ENCODE measurements around the gene ADGRD1.

DNA sequence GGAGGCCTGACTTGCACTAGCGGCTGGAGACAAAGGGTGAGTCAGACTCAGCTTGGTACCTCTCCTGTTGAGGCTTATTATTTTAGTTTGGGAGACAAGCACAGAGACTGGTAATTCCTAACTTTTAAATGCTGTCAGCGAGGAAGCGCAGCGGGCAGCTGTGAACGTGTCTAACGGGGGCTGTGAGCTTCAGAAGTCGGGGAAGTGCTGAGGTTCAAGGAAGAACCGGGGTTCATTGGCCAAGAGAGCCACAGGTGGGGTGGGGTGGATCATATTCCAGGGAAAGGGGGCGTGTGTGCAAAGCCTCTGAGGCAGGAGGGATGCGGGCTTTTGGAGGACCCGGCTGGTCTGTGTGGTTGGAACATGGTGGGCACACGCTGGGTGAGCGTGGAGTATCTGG lies 36.1 kb upstream of the ADGRD1 start:
- TF ChIP-seq GATA3 (IDR thresholded peaks at IDR 0.05; ENCODE audit: low read depth, low read length) (no peak), GATA2 (IDR thresholded peaks at IDR 0.05; ENCODE audit: low read depth, low read length) (no peak)

Data from SH-SY5Y (cell line).